Uterus (tissue), 2 donors: Measurements from ENCODE around the gene DZIP1L.

Experiments
- POLR2A ChIP-seq, 2 donors: fragments of 450-650 bp; IDR thresholded peaks; one replicate each; pipeline ENCODE4 v1.6.1; 2016; ENCODE audit warnings: antibody characterized with exemption in 2 of 2, mild to moderate bottlenecking in 1 of 2, moderate library complexity in 1 of 2
- TF ChIP-seq, protein P1 (sequence below), 4 experiments: fragments of 200-600 bp in 2 of 4; fragments of 450-650 bp in 2 of 4; sonication (generic) in 2 of 4; IDR thresholded peaks; one replicate each; pipeline ENCODE4 v1.5.1; 2016 to 2019; ENCODE audit warnings: antibody characterized with exemption in 4 of 4, mild to moderate bottlenecking in 2 of 4, moderate library complexity in 1 of 4

DNA sequence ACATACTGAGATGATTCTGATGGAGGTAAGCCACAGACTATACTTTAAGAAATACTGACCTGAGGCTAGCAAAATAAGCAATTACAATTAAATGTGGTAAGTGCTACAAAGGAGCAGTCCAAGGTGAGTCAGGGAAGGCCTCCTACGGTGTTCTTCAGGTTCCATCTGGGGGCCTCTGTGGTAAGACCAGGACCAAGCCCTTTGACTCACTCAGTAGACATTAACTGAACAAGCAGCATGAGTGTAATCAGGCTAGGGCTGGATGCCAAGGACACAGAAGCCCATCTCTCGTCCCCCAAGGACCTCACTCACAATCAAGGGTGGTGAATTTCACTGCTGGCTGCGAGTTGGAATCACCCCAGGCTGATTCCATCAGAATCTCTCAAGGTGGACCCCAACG is 37.3 kb downstream of the DZIP1L start:
- TF ChIP-seq, protein P1, sequence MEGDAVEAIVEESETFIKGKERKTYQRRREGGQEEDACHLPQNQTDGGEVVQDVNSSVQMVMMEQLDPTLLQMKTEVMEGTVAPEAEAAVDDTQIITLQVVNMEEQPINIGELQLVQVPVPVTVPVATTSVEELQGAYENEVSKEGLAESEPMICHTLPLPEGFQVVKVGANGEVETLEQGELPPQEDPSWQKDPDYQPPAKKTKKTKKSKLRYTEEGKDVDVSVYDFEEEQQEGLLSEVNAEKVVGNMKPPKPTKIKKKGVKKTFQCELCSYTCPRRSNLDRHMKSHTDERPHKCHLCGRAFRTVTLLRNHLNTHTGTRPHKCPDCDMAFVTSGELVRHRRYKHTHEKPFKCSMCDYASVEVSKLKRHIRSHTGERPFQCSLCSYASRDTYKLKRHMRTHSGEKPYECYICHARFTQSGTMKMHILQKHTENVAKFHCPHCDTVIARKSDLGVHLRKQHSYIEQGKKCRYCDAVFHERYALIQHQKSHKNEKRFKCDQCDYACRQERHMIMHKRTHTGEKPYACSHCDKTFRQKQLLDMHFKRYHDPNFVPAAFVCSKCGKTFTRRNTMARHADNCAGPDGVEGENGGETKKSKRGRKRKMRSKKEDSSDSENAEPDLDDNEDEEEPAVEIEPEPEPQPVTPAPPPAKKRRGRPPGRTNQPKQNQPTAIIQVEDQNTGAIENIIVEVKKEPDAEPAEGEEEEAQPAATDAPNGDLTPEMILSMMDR (IDR thresholded peaks at IDR 0.05) = no peak
- no peak for TF ChIP-seq POLR2A (IDR thresholded peaks at IDR 0.05)
